Ascending aorta (tissue), 2 donors: ENCODE measurements around the gene URB1. TPM values are rescaled to one million over a fixed set of nuclear protein-coding genes. Genes with fewer than 3 reads are reported as not detected.

Source experiments
- DNase-seq, 2 donors: peaks; one replicate each; pipeline ENCODE4 v3.0.0-alpha.2; 2019; ENCODE audit warnings: low spot score in 2 of 2
- H3K27ac ChIP-seq, 2 donors: fragments of 200-600 bp; sonication (generic); one replicate each; pipeline ENCODE4 v1.5.1; 2016 to 2017; ENCODE audit warnings: mild to moderate bottlenecking in 1 of 2
- H3K27me3 ChIP-seq: fragments of 200-600 bp; sonication (generic); one replicate; pipeline ENCODE4 v1.5.1; 2017
- H3K36me3 ChIP-seq, 2 donors: fragments of 200-600 bp; sonication (generic); one replicate each; pipeline ENCODE4 v1.5.1; 2016
- H3K4me1 ChIP-seq, 2 donors: fragments of 200-600 bp; sonication (generic); one replicate each; pipeline ENCODE4 v1.5.1; 2016 to 2017; ENCODE audit warnings: mild to moderate bottlenecking in 1 of 2
- H3K4me3 ChIP-seq, 2 donors: fragments of 200-600 bp; sonication (generic); one replicate each; pipeline ENCODE4 v1.5.1; 2016 to 2017; ENCODE audit warnings: mild to moderate bottlenecking in 1 of 2
- H3K9me3 ChIP-seq, 2 donors: fragments of 200-600 bp; sonication (generic); one replicate each; pipeline ENCODE4 v1.5.1; 2016
- intact Hi-C: fragments of 100-400 bp; cut with DNase I; formaldehyde crosslinking; loops from one replicate; pipeline ENCODE4 v1.15.1; 2023
- total RNA-seq: library from RNA; depleted of rRNA; stranded (reverse); fragments of >200 nt; gene quantifications from one replicate; pipeline ENCODE4 v1.1.0, GENCODE V29; 2016
- TF ChIP-seq, protein P1 (sequence below), 3 experiments: fragments of 200-600 bp in 2 of 3; fragments of 450-650 bp in 1 of 3; sonication (generic) in 2 of 3; IDR thresholded peaks; one replicate each; pipeline ENCODE4 v1.5.1; 2016 to 2019; ENCODE audit warnings: antibody characterized with exemption in 3 of 3, mild to moderate bottlenecking in 1 of 3, moderate library complexity in 1 of 3

URB1 gene
- total RNA-seq, 1 donor from 2014 or later = 35.4 TPM

GRCh38 chr21:32410916-32411315 is 18.1 kb upstream of the URB1 start:
- intact Hi-C loops = loop anchor here (2.0 to 5.0 kb wide), 3 partner anchors 18 to 111 kb away; partner anchors contain the start of gene URB1
- Histone ChIP-seq H3K36me3 (no peaks in the 10 kb centered on the region), H3K4me1 (peaks cover 0 to 22% of the 10 kb centered on the region in 2 donors), H3K9me3 (no peaks in the 10 kb centered on the region), H3K4me3 (peak overlapping the region; percentile 81 to 87), H3K27me3 (no peaks in the 10 kb centered on the region), H3K27ac (peak overlapping the region; percentile 99 to 100)
- no peak for DNase-seq
- TF ChIP-seq, protein P1, sequence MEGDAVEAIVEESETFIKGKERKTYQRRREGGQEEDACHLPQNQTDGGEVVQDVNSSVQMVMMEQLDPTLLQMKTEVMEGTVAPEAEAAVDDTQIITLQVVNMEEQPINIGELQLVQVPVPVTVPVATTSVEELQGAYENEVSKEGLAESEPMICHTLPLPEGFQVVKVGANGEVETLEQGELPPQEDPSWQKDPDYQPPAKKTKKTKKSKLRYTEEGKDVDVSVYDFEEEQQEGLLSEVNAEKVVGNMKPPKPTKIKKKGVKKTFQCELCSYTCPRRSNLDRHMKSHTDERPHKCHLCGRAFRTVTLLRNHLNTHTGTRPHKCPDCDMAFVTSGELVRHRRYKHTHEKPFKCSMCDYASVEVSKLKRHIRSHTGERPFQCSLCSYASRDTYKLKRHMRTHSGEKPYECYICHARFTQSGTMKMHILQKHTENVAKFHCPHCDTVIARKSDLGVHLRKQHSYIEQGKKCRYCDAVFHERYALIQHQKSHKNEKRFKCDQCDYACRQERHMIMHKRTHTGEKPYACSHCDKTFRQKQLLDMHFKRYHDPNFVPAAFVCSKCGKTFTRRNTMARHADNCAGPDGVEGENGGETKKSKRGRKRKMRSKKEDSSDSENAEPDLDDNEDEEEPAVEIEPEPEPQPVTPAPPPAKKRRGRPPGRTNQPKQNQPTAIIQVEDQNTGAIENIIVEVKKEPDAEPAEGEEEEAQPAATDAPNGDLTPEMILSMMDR (IDR thresholded peaks at IDR 0.05) = no peak

- no peaks in the 10 kb centered on the region for H3K27me3 ChIP-seq
- no peaks in the 10 kb centered on the region for H3K9me3 ChIP-seq
- DNase-seq = no peak
- TF ChIP-seq, protein P1 (IDR thresholded peaks at IDR 0.05) = no peak
- intact Hi-C loops = loop anchor here (2.0 to 5.0 kb wide), 3 partner anchors 17 to 112 kb away; partner anchors contain the start of gene URB1
- H3K4me1 ChIP-seq = peaks cover 0 to 19% of the 10 kb centered on the region in 2 donors
- H3K36me3 ChIP-seq = no peaks in the 10 kb centered on the region
- H3K4me3 ChIP-seq = peak overlapping the region in 1 of 2 donors; percentile 87
- peak overlapping the region; percentile 99 to 100 for H3K27ac ChIP-seq
These were observed 17.5 kb upstream of the URB1 start for GRCh38 chr21:32410291-32410690.

GRCh38 chr21:32406405-32406804 is 13.6 kb upstream of the URB1 start:
- intact Hi-C loops = no loop called here
- peak overlapping the region in 1 of 2 donors; percentile 48 for H3K27ac ChIP-seq
- H3K4me1 ChIP-seq = peaks cover 0 to 15% of the 10 kb centered on the region in 2 donors
- no peak overlapping the region for H3K4me3 ChIP-seq
- no peaks in the 10 kb centered on the region for H3K27me3 ChIP-seq
- no peak for DNase-seq
- no peaks in the 10 kb centered on the region for H3K9me3 ChIP-seq
- no peaks in the 10 kb centered on the region for H3K36me3 ChIP-seq
- TF ChIP-seq, protein P1 (IDR thresholded peaks at IDR 0.05) = no peak

GRCh38 chr21:32403201-32403777 is 10.5 kb upstream of the URB1 start:
- TF ChIP-seq, protein P1 (IDR thresholded peaks at IDR 0.05) = peak; percentile 71 to 77 (median 72)
- intact Hi-C loops = loop anchor here (1.0 to 2.0 kb wide), 2 partner anchors 166 to 198 kb away; no protein-coding TSS in a partner anchor
- DNase-seq = peak in 1 of 2 donors; percentile 83
- Histone ChIP-seq H3K36me3 (no peaks in the 10 kb centered on the region), H3K9me3 (no peaks in the 10 kb centered on the region), H3K27me3 (no peaks in the 10 kb centered on the region), H3K4me3 (no peak overlapping the region), H3K4me1 (peaks cover 0 to 2% of the 10 kb centered on the region in 2 donors), H3K27ac (no peak overlapping the region)

DNA sequence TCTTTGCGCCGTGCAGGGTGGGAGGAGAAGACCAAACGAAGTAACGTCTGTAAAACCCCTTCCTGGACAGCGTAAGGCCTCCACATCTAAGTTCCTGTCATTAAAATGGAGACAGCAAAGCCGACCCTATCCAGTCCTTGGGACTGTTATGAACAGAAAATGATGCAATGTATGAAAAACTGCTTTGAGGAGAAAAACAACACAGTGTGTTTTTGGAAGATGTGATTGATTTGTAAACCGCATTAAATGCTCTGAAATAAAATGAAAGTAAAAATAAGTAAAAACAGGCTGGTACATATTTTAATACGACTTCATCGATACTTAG is 827 bp upstream of the URB1 start:
- no peak for DNase-seq
- H3K27ac ChIP-seq = peak overlapping the region; percentile 78 to 90
- peaks cover 0 to 4% of the 10 kb centered on the region in 2 donors for H3K36me3 ChIP-seq
- no peaks in the 10 kb centered on the region for H3K27me3 ChIP-seq
- peak overlapping the region; percentile 82 to 88 for H3K4me3 ChIP-seq
- peaks cover 0 to 9% of the 10 kb centered on the region in 2 donors for H3K4me1 ChIP-seq
- TF ChIP-seq, protein P1 (IDR thresholded peaks at IDR 0.05) = no peak
- intact Hi-C loops = loop anchor here (2.0 to 5.0 kb wide), 3 partner anchors 17 to 334 kb away; partner anchors contain the start of genes CFAP298 and SYNJ1
- no peaks in the 10 kb centered on the region for H3K9me3 ChIP-seq
